ENCODE data around the gene KIF11.
"Not testable (repeated sequence)": the region's sequence is repeated elsewhere in the genome, so short reads cannot be mapped to it uniquely, and the experiment has no call there.

The KIF11 gene

DNA sequence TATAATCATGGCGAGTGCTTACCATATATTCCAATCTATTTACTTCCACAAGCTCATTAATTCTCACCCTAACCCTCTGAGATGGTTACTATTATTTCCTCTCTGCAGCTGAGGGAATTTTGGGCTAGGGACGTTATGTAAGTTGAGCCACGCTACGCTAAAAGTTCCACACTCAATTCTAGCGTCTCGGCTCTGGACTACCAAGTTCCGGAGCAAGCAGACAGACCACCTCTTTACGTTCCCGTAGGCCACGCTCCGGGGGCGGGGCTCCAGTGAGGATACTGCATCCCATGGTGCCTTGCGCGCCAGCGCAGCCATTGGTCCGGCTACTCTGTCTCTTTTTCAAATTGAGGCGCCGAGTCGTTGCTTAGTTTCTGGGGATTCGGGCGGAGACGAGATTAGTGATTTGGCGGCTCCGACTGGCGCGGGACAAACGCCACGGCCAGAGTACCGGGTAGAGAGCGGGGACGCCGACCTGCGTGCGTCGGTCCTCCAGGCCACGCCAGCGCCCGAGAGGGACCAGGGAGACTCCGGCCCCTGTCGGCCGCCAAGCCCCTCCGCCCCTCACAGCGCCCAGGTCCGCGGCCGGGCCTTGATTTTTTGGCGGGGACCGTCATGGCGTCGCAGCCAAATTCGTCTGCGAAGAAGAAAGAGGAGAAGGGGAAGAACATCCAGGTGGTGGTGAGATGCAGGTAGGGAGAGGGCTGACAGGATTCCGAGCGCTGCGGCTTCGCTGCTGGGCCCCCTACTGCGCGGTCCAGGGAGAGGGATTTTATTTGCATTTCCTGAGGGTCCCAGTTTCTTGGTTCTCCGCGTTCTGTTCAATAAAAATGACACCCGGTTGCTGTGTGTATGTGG, at the start of gene KIF11:
Gene KIF11, plus strand, starts transcription at position 370 of the 858 bp plus-strand sequence. Its CDS starts 246 bp downstream, at position 616.
- DNase-seq, result peak; percentile 90 to 94 (median 92)

DNA sequence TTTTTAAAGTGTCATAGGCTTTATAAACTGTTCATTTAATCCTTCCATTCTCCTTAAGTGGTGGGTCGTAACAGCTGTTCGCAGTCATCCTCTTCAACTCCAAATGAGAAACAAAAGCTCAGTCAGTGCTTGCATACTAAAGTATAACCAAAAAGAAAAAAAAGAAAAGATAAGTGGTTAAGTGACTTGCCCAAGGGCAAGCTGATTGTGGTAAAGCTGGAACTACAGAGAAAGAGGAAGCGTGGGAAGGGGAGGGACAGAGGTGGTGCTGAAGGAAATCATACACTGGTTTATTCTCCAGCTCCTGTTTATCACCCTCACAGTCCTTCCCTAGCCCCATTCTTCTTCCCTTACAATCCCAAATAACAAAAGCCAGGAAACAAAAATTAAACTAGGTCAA, 48.6 kb upstream of the KIF11 start:
- peak in 2 of 6 experiments; percentile 10 to 23 for DNase-seq

DNA sequence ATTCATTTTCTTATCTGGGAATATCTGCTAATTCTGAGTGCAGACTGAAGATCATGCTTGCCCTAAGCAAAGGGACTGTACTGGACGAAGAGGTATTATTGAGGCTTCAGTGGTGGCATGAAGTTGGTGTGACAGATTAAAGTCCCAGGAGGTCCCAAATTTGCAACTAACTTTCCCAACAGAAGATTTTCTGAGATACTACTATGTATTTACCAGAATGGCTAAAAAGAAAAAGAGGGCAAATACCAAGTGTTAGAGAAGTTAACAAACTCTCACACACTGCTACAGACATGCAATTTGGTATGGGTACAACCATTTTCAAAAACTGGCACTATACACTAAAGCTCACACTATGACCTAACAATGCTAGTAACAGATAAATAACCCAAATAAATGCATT, 47.4 kb upstream of the KIF11 start:
- no peak for DNase-seq

DNA sequence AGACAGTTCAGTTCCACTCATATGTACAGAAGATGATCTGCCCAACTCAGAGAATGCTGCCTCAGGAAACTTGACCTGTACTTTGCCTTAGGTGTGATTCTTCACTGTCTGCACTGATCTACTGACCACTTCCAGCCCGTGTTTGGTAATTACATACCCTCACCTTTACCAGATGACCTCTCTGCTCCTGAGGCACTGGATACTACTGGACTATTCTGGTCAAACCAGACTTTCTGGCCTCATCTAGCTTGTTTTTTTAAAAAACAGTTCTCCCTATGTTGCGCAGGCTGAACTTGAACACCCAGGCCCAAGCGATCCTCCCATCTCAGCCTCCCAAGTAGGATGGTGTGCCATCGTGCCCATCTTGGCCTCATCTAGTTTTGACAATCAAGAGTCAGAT, 45.3 kb upstream of the KIF11 start:
- no peak for DNase-seq

DNA sequence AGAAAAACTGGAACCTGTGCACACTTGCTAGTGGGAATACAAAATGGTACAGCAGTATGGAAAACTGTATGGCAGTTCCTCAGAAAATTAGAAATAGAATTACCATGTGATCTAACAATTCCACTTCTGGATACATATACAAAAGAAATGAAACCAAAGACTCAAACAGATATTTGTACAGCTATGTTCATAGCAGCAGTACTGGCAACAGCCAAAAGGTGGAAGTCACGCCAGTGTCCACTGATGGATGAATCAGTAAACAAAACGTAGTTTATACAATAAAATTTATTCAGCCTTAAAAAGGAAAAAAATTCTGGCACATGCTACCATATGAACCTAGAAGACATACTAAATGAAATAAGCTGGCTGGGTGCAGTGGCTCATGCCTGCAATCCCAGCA, 42.0 kb upstream of the KIF11 start:
- DNase-seq, result no peak

DNA sequence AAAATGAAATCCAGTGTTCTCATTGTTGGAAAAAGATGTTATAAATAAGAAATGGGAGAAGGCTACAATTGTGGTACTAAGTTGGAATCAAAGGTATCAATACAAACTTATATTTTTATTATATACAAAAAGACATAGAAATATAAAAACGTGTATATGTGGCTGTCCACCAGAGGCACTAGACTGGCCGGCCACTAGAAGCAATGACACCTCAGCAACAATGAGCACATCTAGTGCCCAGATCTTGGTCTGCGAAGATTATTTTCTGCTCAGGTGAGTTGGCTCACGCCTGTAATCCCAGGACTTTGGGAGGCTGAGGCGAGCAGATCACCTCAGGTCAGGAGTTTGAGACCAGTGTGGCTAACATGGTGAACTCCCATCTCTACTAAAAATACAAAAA, 40.6 kb upstream of the KIF11 start:
- no peak for DNase-seq

DNA sequence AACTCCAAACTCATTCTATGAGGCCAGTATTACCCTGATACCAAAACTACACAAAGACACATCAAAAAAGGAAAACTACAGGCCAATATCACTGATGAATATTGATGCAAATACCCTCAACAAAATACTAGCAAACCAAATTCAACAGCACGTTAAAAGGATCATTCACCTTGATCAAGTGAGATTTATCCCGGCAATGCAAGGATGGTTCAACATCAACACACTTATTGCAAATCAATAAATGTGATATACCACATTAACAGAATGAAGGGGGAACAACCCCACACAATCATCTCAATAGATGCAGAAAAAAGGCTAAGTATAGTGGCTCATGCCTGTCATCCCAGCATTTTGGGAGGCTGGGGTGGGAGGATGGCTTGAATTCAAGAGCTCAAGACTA, 39.0 kb upstream of the KIF11 start:
- DNase-seq, result no peak

DNA sequence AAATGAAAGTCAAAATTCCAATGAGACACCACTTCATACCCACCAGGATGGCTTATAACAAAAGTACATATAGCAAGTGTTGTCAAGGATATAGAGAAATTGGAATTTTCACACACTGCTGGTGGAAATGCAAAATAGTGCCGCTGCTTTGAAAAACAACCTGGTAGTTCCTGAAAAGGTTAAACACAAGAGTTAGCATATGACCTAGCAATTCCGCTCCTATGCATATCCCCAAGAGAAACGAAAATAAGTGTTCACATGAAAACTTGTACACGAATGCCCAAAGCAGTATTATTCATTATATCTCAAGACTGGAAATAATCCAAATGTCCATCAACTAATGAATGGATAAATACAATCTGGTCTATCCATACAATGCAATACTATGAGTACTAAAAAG, 33.9 kb upstream of the KIF11 start:
- no peak for DNase-seq

DNA sequence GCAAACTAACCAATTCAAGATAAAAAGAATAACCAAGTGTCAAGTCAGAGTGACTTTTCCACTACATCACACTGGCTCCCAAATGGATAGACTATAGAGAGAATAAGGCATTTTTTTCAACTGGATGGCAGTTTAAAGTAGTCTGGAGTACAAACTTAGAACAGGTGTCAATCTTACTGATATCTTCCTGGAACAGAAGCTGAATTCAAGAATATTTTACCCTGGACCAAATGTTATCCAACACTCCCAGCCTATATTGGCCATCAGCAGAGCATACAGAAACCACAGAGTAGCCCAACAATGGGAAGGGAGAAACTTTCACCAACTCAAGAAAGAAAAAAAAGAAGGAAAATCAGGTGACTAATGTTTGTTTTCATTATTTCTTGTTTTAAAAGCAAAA, 30.5 kb upstream of the KIF11 start:
- DNase-seq, result no peak

DNA sequence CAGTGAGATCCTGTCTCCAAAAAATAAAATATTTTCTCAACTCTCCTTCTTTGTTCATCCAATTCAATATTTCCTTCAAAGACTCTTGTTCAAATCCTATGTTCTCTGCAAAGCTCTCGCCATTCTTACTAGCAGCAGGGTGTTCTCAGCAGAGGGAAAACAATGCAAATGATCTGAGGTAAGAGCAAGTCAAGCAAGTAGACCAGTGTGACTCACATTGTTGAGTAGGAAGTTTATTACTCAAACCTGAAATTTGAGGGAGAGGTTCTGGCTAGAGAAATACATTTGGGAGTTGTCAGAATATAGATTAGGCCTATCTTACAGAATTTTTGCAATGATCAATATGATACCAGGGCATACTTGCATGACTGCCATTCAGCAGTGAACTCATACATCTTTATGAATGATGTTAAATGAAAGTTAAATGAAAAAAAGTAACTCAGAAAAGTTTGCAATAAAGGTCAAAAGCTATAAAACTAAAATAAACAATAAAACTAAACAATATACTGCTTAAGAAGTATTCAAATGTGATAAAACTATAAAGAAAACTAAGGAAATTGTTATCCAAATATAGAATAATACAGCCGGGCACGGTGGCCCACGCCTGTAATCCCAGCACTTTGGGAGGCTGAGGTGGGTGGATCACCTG, 24.9 kb upstream of the KIF11 start:
- no peak for DNase-seq

DNA sequence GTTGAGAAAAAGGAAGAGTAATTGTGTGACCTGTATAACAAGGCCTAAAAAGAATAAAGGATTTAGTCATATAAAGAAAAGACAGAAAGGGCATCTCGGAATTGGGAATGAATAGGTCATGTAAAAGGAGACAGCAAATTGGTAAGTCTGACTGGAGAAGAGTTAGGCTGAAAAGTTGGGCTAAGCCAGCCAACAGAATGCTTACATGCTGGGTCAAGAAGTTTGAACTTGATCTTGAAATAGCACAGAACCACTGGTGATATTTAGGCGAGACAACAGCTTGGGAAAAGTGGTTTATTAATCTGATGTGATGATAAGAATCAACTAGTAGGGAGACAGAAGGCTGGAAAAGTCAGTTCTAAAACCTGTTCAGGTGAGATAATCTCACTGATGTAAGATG, 23.9 kb upstream of the KIF11 start:
- no peak for DNase-seq

DNA sequence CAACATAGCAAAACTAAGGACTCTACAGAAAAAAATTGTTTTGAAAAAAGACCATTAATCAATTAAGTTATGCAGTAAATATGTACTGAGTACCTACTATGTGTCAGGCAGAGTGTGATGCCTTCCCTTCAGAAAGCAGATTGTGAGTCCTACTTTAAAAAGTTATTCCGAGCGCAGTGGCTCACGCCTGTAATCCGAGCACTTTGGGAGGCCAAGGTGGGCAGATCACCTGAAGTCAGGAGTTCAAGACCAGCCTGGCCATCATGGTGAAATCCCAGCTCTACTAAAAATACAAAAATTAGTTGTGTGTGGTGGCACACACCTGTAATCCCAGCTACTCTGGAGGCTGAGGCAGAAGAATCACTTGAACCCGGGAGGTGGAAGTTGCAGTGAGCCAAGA, 23.3 kb upstream of the KIF11 start:
- not testable (repeated sequence) for DNase-seq

DNA sequence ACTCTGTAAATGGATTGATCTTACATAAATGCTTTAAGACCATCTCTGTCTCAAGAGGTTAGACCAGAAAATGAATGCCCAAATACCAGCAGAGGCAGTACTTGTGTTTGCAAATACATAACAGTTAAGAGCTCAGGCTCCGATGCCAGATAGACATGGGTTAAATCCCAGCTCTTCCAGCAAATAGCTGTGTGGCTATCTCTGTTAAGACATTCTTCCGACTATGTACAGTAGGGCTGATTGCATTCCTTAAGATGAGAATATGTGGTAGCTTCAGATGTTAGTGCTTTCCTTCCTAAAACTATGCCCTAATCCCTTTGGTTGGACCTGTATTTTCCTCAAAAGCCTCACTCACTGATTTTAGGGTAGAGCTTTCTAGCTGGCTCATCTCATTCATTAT, 21.3 kb upstream of the KIF11 start:
- DNase-seq, result no peak

DNA sequence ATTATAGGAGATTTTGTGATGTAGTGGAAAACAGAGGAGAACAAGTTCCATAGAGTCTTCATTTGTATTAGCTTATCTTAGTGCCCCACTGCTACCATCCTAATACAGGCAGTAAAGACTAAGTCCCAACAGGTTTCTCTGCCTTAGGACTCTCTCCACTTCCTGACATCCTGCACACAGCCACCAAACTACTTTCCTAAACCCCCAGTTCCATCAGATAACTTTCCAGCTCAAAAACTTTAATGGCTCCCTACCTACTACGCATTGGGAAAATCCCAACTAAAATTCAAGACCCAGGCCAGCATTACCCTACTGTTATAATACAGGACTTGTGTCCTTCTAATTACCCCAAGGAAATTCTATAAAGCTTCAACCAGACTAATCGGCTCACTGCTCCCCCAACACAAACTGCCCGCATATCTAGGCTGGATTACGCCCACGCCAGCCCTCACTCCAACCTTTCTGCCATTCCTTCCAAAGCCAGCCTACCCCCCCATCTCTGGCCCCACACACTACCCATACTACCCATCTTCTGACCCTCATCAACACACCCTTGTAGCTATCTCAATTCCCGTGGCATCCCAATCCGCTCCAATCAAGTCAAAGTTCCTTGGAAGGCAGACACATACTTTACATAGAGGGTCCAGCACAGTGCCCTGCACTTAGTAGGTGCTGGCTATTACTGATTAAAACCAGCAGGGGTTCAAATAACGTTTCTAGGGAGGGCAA, 20.4 kb upstream of the KIF11 start:
- DNase-seq, result peak in 1 of 6 experiments; percentile 19

DNA sequence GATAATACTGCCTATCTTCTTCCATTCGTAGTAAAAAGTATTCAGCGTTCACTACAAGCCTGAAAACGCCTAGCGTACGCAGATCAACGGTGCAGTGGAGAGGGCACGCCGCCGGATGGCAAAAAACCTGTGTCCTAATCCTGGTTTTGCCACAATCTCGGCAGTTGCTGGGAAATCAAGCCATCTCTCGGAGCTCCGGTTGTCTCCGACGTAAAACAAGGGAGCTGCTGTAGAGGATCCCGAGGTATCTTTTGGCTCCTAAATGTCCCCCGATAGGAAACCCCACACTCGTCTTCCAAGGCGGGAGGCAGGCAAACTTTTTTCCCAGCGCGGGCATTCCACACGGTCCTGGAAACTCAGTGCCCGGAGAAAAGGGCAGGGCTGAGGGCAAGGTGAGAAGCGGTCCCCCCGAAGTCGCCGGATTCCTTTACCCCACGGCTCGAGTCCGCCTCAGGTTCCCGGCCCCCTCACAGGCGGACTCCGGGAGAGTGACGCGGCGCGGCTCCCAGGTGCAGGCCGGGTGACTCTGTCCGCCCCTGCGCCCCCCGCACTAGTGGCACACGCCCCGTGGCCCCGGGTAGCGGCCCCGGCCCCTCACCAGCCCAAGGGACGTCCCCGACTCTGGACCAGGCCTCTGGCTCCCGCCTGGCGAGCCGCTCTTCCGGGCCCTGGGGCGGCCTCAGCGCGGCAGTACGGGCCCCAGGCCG, 19.7 kb upstream of the KIF11 start:
- DNase-seq, result peak in 5 of 6 experiments; percentile 3 to 58 (median 34)

DNA sequence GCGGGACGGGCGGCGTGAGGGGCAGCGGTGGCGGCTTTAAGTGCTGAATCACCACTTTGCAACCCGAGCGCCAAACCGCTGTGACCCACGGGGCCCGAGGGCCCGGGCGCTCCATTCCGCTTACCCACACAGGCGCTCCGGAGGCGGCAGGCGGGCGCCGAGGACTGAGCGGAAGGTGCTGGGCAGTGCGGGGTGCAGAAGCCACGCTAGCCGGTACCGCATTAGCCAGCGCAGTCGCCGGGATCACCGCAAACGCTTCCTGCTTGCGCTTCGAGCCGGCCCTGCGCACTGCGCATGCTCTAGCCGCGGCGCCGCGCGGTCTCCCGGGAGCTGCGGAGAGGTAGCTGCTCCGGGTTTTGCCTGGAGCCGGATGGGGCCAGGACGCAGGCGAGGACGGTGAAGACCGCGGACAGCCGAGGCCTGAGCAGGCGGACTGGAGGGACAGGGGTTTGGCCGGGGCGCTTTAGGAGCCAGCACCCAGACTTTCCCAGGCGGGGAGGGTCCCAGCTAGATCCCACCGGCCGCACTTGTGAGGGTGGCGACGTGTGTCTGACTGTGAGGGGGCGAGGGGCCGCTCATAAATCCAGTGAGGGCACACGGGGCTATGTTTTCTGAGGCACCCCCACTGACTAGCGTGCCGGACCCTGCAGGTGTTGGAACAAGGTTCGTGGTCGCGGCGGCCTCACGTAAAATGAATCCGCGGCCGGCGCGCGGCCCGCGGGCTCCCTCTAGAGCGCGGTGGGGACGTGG, 19.0 kb upstream of the KIF11 start, which contains the start of gene IDE:
Gene IDE, minus strand, starts transcription at position 296 of the 750 bp plus-strand sequence. Its CDS starts 74 bp downstream, at position 222.
- DNase-seq, result peak; percentile 58 to 82 (median 71)

DNA sequence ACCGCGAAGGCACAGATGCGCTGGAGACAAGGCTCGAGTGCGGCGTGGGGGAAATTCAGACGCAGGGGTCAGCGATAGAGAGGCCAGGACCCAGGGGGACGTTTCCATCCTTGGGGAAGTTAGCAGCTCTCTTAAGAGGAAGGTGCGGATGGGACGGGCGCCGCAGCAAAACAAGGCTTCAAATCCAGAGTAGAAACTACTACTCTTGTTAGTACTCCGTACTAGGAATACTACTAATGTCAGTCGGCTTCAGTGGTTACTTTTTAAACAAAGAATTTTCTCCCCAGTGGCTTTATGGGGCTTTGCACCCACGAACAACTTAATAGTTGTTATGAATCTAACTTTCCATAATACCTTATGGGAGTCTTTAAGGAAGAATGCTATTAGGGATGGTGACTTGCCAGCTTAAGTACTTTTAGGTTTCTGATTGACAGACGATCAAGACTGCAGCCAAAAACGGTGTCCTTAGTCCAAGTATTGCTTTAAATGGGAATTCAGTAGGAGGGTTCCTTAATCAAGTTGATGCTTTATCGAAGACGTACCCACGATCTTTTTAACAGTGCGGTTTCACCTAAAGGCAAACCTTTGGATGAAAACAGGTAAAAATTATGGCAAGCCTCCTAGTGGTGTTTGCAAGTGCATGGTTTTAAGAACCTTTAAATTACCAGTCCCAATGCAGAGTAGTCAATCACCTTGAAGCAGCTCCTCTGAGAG, 18.2 kb upstream of the KIF11 start:
- DNase-seq, result peak in 3 of 6 experiments; percentile 37 to 79 (median 68)

DNA sequence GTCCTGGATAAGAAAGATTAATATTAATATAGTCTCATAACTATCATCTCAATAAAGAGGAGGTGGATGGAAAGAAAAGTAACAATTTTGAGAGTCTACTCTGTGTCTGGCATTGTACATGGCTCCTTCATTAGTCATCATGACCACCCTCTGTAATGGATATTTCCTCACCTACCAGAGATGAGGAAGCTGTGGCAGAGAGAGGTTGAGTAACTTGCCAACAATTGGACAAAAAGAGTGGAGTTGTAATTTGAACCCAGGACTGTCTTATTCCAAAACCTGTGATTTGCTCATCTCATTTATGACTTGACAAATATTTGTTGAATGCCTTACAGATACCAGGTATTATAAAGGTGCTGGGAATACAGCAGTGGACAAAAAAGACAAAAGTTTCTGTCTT, 17.0 kb upstream of the KIF11 start:
- no peak for DNase-seq

DNA sequence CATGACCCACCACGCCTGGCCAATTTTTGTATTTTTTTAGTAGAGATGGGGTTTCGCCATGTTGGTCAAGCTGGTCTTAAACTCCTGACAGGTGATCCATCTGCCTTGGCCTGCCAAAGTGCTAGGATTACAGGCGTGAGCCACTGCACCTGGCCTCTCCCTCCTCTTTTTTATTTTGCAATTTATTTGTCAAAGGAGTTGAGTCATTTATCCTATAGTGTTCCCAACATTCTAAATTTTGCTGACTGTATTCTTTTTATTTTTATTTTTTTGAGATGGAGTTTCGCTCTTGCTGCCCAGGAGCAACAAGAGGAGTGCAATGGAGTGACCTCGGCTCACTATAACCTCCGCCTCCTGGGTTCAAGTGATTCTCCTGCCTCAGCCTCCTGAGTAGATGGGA, 10.6 kb upstream of the KIF11 start:
- DNase-seq, result not testable (repeated sequence)

DNA sequence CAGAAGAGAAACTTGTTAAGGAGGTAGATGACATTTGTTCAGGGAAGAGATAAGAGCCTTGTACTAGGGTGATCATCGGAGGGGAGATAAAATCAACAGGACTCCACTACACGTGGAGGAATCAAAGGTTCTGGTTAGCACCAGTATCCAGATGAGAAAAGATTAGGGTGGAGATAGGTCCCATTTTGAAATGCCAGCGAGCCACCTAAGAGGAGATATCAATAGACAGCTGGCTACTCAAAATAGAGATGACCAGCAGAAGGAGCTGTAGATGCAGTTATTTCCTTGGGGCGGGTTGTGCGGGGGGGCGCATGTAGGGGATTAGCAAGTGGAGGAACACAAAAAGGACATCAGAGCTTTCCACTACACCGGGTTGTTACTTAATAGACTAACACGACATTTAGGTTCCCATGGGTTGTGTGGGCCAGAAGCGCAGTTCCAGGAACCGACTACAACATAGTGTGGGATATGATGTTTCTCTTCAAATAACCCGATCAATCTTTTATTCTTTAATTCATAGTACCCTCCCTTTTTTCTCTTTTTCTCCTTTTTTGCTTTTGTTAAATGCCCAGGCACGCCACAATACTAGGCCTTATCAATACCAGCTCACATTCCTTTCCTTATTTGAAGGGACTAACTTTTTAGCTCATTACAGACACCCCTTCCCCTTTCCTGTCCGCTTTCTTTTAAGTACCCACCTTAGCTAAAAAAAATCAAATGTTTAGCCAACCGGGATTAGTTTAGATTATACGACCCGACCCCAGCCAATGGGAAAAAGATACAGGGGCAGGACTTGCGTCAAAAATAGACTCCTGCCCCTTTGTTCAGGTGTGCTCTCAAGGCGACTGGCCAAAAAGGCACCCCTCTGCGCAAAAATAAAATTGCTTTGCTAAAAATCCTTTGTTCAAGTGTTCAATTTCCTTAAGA, 2.0 kb upstream of the KIF11 start:
- peak in 1 of 6 experiments; percentile 31 for DNase-seq

Data from stimulated activated naive CD4-positive, alpha-beta T cell (primary cell).